A549 (cell line): ENCODE results near the gene ZBTB16. TPM values are rescaled to one million over a fixed set of nuclear protein-coding genes. Genes with fewer than 3 reads are reported as not detected.

ENCODE experiments used
- ATAC-seq, 2 experiments: fragments of 200-7000 bp in 1 of 2; fragments of >200 bp in 1 of 2; cut with Nextera tagmentation in 1 of 2; cut with Tn5 transposase in 1 of 2; 3 replicates each; pipeline versions ENCODE4 v1.8.0 to v1.9.1; 2018 to 2020; ENCODE audit warnings: mild to moderate bottlenecking in 1 of 2, moderate library complexity in 1 of 2
- CTCF ChIA-PET: fragments of 300-600 bp; sonication (Branson Sonifier 250); formaldehyde crosslinking; extraction: SDS; loops from one replicate; lab custom pipeline; 2021; ENCODE audit warnings: antibody characterized with exemption, inconsistent platforms; lab: Yijun Ruan, JAX
- POLR2A ChIA-PET: fragments of 350-600 bp; formaldehyde crosslinking; extraction: SDS; loops from one replicate; lab custom pipeline; 2021; ENCODE audit warnings: antibody characterized with exemption, inconsistent platforms; lab: Yijun Ruan, JAX
- DNase-seq, 2 experiments: peaks; one replicate each; pipeline versions ENCODE4 v3.0.0 to v3.0.0-alpha.2; 2011 to 2016; ENCODE audit warnings: low read depth in 1 of 2, low spot score in 1 of 2
- FAIRE-seq: peaks from 2 replicates; lab custom pipeline; 2011; peaks lifted over from hg19 to GRCh38; lab: Jason Lieb, UNC
- H3K27ac ChIP-seq, 2 experiments: fragments of >200 bp; sonication (Bioruptor Twin); formaldehyde crosslinking; 3 replicates each; pipeline ENCODE4 v1.5.1; 2016 to 2017
- H3K4me1 ChIP-seq: fragments of >200 bp; sonication (Bioruptor Twin); formaldehyde crosslinking; 3 replicates; pipeline ENCODE4 v1.6.1; 2016
- H3K4me2 ChIP-seq: fragments of >200 bp; sonication (Bioruptor Twin); formaldehyde crosslinking; 3 replicates; pipeline ENCODE4 v1.6.1; 2016
- H3K4me3 ChIP-seq: fragments of >200 bp; sonication (Bioruptor Twin); formaldehyde crosslinking; 3 replicates; pipeline ENCODE4 v1.5.1; 2016
- H3K9me3 ChIP-seq: fragments of >200 bp; sonication (Bioruptor Twin); formaldehyde crosslinking; 3 replicates; pipeline ENCODE4 v1.6.1; 2016
- CBX2 ChIP-seq: fragments of 200-600 bp; sonication (generic); IDR thresholded peaks from 2 replicates; pipeline ENCODE4 v1.6.1; 2016; ENCODE audit warnings: low read depth, mild to moderate bottlenecking, borderline replicate concordance
- CHD2 ChIP-seq: fragments of 150-350 bp; IDR thresholded peaks from 2 replicates; pipeline ENCODE4 v1.6.1; 2014; ENCODE audit warnings: low read length; ENCODE audit not compliant: partially characterized antibody
- CHD4 ChIP-seq: fragments of 200-600 bp; sonication (generic); IDR thresholded peaks from 2 replicates; pipeline ENCODE4 v1.6.1; 2016; ENCODE audit warnings: antibody characterized with exemption, mild to moderate bottlenecking, borderline replicate concordance
- EHF ChIP-seq: fragments of 250-450 bp; sonication (Bioruptor Pico); IDR thresholded peaks from 2 replicates; pipeline ENCODE4 v1.5.0; 2020; ENCODE audit warnings: mild to moderate bottlenecking
- EHMT2 ChIP-seq: fragments of 200-600 bp; sonication (generic); IDR thresholded peaks from 2 replicates; pipeline ENCODE4 v1.6.1; 2016; ENCODE audit warnings: antibody characterized with exemption, low read depth, mild to moderate bottlenecking, moderate library complexity
- HOXB5 ChIP-seq: fragments of 250-450 bp; sonication (Bioruptor Pico); IDR thresholded peaks from 2 replicates; pipeline ENCODE4 v1.5.0; 2020; ENCODE audit warnings: mild to moderate bottlenecking, moderate library complexity
- MAZ ChIP-seq: fragments of 150-350 bp; IDR thresholded peaks from 2 replicates; pipeline ENCODE4 v1.6.1; 2014; ENCODE audit warnings: antibody characterized with exemption, low read depth, low read length, borderline replicate concordance
- MYC ChIP-seq: IDR thresholded peaks from 2 replicates; pipeline ENCODE4 v1.6.1; 2012; ENCODE audit warnings: mild to moderate bottlenecking, inconsistent platforms, low read length, improper control_type of control experiment, borderline replicate concordance
- NFE2L2 ChIP-seq: fragments of 150-350 bp; conservative IDR thresholded peaks from 2 replicates; pipeline ENCODE4 v1.6.1; 2014; ENCODE audit warnings: low read length
- NR3C1 ChIP-seq: fragments of >200 bp; sonication (Bioruptor Twin); formaldehyde crosslinking; IDR thresholded peaks from 3 replicates; pipeline ENCODE4 v1.6.1; 2017
- RARB ChIP-seq: fragments of 250-450 bp; sonication (Bioruptor Pico); IDR thresholded peaks from 2 replicates; pipeline ENCODE4 v1.8.0; 2021; ENCODE audit warnings: mild to moderate bottlenecking, moderate library complexity
- RFX5 ChIP-seq: fragments of 450-650 bp; IDR thresholded peaks from 2 replicates; pipeline ENCODE4 v1.7.1; 2014; ENCODE audit warnings: antibody characterized with exemption, mild to moderate bottlenecking, moderate library complexity
- TFCP2L1 ChIP-seq: fragments of 250-450 bp; sonication (Bioruptor Pico); IDR thresholded peaks from 2 replicates; pipeline ENCODE4 v1.5.0; 2021; ENCODE audit warnings: mild to moderate bottlenecking
- TP53 ChIP-seq: fragments of 250-450 bp; sonication (Bioruptor Pico); IDR thresholded peaks from 2 replicates; pipeline ENCODE4 v1.5.0; 2021; ENCODE audit warnings: mild to moderate bottlenecking, moderate library complexity
- ZC3H11A ChIP-seq: fragments of 450-650 bp; IDR thresholded peaks from 2 replicates; pipeline ENCODE4 v1.6.1; 2014; ENCODE audit warnings: antibody characterized with exemption, mild to moderate bottlenecking
- ZFP36 ChIP-seq: fragments of 450-650 bp; IDR thresholded peaks from 2 replicates; pipeline ENCODE4 v1.6.1; 2014; ENCODE audit warnings: borderline replicate concordance; ENCODE audit not compliant: partially characterized antibody
- ZNF302 ChIP-seq: fragments of 250-450 bp; sonication (Bioruptor Pico); IDR thresholded peaks from 2 replicates; pipeline ENCODE4 v1.9.0; 2021; ENCODE audit warnings: inconsistent platforms, mild to moderate bottlenecking, moderate library complexity
- ZSCAN20 ChIP-seq: fragments of 250-450 bp; sonication (Bioruptor Pico); IDR thresholded peaks from 2 replicates; pipeline ENCODE4 v1.8.0; 2022; ENCODE audit warnings: mild to moderate bottlenecking, moderate library complexity
- WGBS: methylation state at CpG from one replicate; pipeline ENCODE4 v1.1.6; 2017; ENCODE audit errors: missing lambda C conversion rate; 5-methylcytosine and 5-hydroxymethylcytosine counted together
- polyA plus RNA-seq, 4 experiments: library from polyadenylated mRNA; depleted of rRNA in 3 of 4; stranded (reverse); fragments of >200 nt; fragmentation: RNase III in 1 of 4; extraction: RNeasy Plus Mini Kit Qiagen cat#74134 plus additional on column Dnase treatment in 1 of 4; gene quantifications; 2 replicates in 3 of 4; 3 replicates in 1 of 4; pipeline ENCODE4 v1.2.3, GENCODE V29; 2011 to 2017
- TF ChIP-seq, protein P1 (sequence below): fragments of 200-600 bp; sonication (generic); IDR thresholded peaks from 2 replicates; pipeline ENCODE4 v1.6.1; 2016; ENCODE audit warnings: antibody characterized with exemption, mild to moderate bottlenecking, moderate library complexity
- TF ChIP-seq, protein P2 (sequence below): IDR thresholded peaks from 2 replicates; pipeline ENCODE4 v1.6.1; 2012; ENCODE audit warnings: low read depth, borderline replicate concordance
- TF ChIP-seq, protein P3 (sequence below): fragments of 250-450 bp; sonication (Bioruptor Pico); IDR thresholded peaks from 2 replicates; pipeline ENCODE4 v1.5.0; 2020; ENCODE audit warnings: low read depth, mild to moderate bottlenecking, moderate library complexity
- TF ChIP-seq, protein P4 (sequence below): fragments of 250-450 bp; sonication (Bioruptor Pico); IDR thresholded peaks from 2 replicates; pipeline ENCODE4 v1.5.0; 2021; ENCODE audit warnings: mild to moderate bottlenecking, moderate library complexity, borderline replicate concordance

Gene ZBTB16
- polyA plus RNA-seq, 2 of the 4 experiments (the other 2 are of a cell fraction), result not detected

DNA sequence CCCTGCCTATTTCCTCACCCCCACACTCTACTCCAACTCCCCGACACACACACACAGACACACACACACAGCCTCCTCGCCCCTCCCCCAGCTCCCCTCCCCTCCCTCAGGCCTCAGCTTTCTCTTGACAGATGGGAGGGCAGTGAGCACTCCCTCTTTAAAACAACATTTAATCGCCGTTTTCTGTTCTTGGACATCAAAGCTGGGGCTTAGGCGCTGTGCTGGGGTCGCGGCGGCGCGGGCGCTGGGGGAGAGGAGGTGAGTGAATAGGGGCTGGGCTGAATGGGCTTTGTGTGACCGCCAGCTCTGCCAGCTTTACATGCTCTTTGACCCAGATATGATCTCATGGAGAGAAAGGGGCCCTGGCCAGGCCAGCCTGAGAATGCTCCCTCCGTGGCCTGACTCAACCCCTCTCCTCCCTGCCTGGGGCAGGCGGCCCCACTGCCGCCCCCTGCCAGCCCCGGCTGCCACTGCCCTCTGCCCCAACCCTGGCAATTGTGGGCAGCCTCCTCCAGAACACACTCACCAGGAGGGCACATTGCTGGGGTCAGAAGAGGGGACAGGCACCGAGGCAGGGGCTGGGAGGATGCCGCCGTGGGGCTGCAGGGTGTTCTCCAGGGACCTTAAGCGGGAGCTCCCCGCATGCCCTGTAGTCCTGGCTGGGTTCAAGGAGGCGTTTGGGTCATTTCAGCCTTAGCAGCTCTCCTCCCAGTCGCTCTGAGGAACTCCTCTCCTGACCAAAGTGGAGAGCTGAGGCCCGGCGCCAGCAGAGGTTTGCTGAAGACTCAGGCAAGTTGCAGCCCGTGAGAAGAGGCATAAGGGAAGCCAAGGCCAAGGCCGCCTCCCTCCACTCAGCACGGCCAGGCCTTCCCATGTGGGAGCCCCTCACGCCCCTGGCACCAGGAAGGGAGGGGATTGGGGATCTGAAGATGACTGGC is 198.4 kb downstream of the ZBTB16 start (continued):
- TF ChIP-seq, protein P1, sequence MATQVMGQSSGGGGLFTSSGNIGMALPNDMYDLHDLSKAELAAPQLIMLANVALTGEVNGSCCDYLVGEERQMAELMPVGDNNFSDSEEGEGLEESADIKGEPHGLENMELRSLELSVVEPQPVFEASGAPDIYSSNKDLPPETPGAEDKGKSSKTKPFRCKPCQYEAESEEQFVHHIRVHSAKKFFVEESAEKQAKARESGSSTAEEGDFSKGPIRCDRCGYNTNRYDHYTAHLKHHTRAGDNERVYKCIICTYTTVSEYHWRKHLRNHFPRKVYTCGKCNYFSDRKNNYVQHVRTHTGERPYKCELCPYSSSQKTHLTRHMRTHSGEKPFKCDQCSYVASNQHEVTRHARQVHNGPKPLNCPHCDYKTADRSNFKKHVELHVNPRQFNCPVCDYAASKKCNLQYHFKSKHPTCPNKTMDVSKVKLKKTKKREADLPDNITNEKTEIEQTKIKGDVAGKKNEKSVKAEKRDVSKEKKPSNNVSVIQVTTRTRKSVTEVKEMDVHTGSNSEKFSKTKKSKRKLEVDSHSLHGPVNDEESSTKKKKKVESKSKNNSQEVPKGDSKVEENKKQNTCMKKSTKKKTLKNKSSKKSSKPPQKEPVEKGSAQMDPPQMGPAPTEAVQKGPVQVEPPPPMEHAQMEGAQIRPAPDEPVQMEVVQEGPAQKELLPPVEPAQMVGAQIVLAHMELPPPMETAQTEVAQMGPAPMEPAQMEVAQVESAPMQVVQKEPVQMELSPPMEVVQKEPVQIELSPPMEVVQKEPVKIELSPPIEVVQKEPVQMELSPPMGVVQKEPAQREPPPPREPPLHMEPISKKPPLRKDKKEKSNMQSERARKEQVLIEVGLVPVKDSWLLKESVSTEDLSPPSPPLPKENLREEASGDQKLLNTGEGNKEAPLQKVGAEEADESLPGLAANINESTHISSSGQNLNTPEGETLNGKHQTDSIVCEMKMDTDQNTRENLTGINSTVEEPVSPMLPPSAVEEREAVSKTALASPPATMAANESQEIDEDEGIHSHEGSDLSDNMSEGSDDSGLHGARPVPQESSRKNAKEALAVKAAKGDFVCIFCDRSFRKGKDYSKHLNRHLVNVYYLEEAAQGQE, result no peak
- TF ChIP-seq MYC (no peak), ZFP36 (no peak), MAZ (no peak), TFCP2L1 (CRISPR knock-in tag) (no peak), ZSCAN20 (no peak)

DNA sequence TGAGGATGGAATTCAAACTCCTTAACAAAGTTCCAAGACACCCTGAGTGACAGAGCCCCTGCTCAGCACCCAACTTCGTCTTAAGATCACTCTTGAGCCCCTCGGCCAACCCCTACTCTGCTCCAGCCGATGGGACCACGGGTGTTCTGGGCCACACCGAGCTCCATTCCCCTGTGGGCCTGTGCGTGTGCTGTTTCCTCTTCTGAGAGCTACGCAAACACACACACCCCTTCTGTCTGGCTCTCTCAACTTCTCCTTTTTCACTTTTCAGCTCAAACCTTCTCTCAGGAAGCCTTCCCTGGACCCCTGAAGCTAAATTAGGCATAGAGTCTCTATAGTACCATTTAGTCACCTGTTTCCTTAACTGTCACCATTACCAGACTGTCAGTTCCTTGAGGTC is 199.2 kb downstream of the ZBTB16 start:
- H3K4me3 ChIP-seq, result no peak overlapping the region
- DNase-seq (no peak), FAIRE-seq (no peak), ATAC-seq (no peak)
- H3K9me3 ChIP-seq, result no peaks in the 10 kb centered on the region
- 0 out of 3 replicates have a peak, but pooled peaks cover 5% of the 10 kb centered on the region for H3K4me1 ChIP-seq
- no peak overlapping the region for H3K27ac ChIP-seq
- CTCF ChIA-PET, result interaction anchor here (0.9 to 11.2 kb wide), 8 partner anchors 9 to 364 kb away, joined by 4 to 315 read pairs (median 80); no protein-coding TSS in a partner anchor
- POLR2A ChIA-PET, result no interaction called here
- TF ChIP-seq MAZ (no peak), EHF (CRISPR knock-in tag) (no peak), TP53 (CRISPR knock-in tag) (no peak), ZC3H11A (no peak), HOXB5 (CRISPR knock-in tag) (no peak)
- TF ChIP-seq, protein P2, sequence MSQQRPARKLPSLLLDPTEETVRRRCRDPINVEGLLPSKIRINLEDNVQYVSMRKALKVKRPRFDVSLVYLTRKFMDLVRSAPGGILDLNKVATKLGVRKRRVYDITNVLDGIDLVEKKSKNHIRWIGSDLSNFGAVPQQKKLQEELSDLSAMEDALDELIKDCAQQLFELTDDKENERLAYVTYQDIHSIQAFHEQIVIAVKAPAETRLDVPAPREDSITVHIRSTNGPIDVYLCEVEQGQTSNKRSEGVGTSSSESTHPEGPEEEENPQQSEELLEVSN, result no peak
- no peak overlapping the region for H3K4me2 ChIP-seq
- WGBS, result 65% methylated on average over 7 of the region's 7 CpGs

DNA sequence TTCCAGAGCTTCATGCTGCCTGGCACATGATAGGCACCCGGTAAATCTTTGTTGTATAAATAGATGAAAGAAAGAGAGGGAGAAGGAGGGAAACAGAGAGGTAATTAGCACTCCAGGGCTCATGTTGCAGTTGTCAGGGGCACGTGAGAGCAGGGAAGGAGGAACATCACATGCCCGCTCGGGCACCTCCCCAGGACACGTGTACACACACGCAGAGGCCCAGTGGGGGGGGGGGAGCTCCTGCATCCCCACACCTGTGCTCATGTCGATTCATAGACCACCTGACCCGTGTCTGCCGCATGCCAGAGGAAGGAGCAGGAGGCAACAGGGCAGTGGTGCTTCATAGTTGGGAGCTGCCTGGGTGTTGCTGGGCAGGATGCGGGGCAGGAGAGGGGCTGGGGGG is 199.6 kb downstream of the ZBTB16 start:
- POLR2A ChIA-PET, result no interaction called here
- Histone ChIP-seq H3K27ac (no peak overlapping the region), H3K4me2 (no peak overlapping the region), H3K9me3 (no peaks in the 10 kb centered on the region), H3K4me1 (0 out of 3 replicates have a peak, but pooled peaks cover 5% of the 10 kb centered on the region), H3K4me3 (no peak overlapping the region)
- DNase-seq, result no peak
- WGBS, result 62% methylated on average over 5 of the region's 10 CpGs
- TF ChIP-seq CBX2, result no peak
- CTCF ChIA-PET, result interaction anchor here (0.9 to 11.2 kb wide), 10 partner anchors 10 to 954 kb away, joined by 4 to 315 read pairs (median 50); no protein-coding TSS in a partner anchor
- no peak for FAIRE-seq
- ATAC-seq, result no peak

DNA sequence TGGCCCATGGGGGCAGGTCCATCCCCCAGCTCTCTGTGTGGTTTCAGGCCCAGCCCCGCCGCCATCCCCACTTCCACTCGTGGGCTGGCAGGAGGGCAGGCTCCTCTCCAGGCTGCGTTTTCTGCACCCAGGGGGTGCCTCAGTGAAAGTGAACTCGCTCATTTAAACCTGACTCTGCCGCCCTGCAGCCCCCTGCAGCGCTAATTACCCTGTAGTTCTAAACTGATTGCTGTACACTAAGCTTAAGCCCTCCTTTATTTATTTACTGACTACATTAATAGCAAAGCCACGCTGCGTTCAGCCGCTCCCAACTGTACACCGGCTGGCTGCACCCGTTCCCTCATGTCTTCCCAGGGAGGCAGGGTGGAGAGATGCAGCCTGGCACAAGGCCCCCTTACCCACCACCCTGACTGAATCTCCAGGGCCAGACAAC is 200.1 kb downstream of the ZBTB16 start:
- WGBS, result 68% methylated on average over 10 of the region's 12 CpGs
- H3K9me3 ChIP-seq, result no peaks in the 10 kb centered on the region
- no peak overlapping the region for H3K4me2 ChIP-seq
- DNase-seq (no peak), FAIRE-seq (no peak), ATAC-seq (no peak)
- ChIA-PET CTCF (interaction anchor here (0.9 to 11.2 kb wide), 22 partner anchors 10 to 955 kb away, joined by 3 to 315 read pairs (median 11); no protein-coding TSS in a partner anchor), POLR2A (no interaction called here)
- H3K27ac ChIP-seq, result no peak overlapping the region
- H3K4me3 ChIP-seq, result no peak overlapping the region
- H3K4me1 ChIP-seq, result 0 out of 3 replicates have a peak, but pooled peaks cover 5% of the 10 kb centered on the region
- TF ChIP-seq CHD2, result no peak
- TF ChIP-seq CHD4, result no peak
- TF ChIP-seq NFE2L2, result no peak
- TF ChIP-seq, protein P3, sequence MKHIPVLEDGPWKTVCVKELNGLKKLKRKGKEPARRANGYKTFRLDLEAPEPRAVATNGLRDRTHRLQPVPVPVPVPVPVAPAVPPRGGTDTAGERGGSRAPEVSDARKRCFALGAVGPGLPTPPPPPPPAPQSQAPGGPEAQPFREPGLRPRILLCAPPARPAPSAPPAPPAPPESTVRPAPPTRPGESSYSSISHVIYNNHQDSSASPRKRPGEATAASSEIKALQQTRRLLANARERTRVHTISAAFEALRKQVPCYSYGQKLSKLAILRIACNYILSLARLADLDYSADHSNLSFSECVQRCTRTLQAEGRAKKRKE, result no peak
- no peak for TF ChIP-seq EHMT2
- no peak for TF ChIP-seq RFX5
- TF ChIP-seq ZNF302 (CRISPR knock-in tag), result no peak
- no peak for TF ChIP-seq RARB (CRISPR knock-in tag)
- TF ChIP-seq, protein P4, sequence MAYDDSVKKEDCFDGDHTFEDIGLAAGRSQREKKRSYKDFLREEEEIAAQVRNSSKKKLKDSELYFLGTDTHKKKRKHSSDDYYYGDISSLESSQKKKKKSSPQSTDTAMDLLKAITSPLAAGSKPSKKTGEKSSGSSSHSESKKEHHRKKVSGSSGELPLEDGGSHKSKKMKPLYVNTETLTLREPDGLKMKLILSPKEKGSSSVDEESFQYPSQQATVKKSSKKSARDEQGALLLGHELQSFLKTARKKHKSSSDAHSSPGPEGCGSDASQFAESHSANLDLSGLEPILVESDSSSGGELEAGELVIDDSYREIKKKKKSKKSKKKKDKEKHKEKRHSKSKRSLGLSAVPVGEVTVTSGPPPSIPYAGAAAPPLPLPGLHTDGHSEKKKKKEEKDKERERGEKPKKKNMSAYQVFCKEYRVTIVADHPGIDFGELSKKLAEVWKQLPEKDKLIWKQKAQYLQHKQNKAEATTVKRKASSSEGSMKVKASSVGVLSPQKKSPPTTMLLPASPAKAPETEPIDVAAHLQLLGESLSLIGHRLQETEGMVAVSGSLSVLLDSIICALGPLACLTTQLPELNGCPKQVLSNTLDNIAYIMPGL, result no peak
- no peak for TF ChIP-seq NR3C1
